H1 (cell line): ENCODE measurements around the gene KISS1R. TPM values are rescaled to one million over a fixed set of nuclear protein-coding genes. Genes with fewer than 3 reads are reported as not detected.

Experiments used
- CTCF ChIA-PET: fragments of 300-600 bp; sonication (Branson Sonifier 250); formaldehyde crosslinking; loops from one replicate; lab custom pipeline; 2021; ENCODE audit not compliant: partially characterized antibody; lab: Charles Lee
- POLR2A ChIA-PET: fragments of 300-600 bp; sonication (Branson Sonifier 250); formaldehyde crosslinking; loops from one replicate; lab custom pipeline; 2021; ENCODE audit warnings: inconsistent platforms; ENCODE audit not compliant: partially characterized antibody; lab: Charles Lee
- DNase-seq, 2 experiments: peaks; one replicate each; pipeline versions ENCODE4 v3.0.0 to v3.0.0-alpha.2; 2010 to 2022; ENCODE audit warnings: low spot score in 2 of 2, low read depth in 1 of 2, mixed read lengths in 1 of 2
- FAIRE-seq: peaks from 2 replicates; lab custom pipeline; 2011; peaks lifted over from hg19 to GRCh38; lab: Jason Lieb, UNC
- H2AFZ ChIP-seq: 2 replicates; pipeline ENCODE4 v1.8.1; 2012; ENCODE audit warnings: low read length, inconsistent platforms
- H2AK5ac ChIP-seq: 2 replicates; pipeline ENCODE4 v1.6.1; 2013; ENCODE audit warnings: low read depth, low read length
- H2BK120ac ChIP-seq: replicated peaks from 2 replicates; pipeline ENCODE3; 2013; ENCODE audit warnings: low read depth, low read length, inconsistent platforms
- H2BK12ac ChIP-seq: 2 replicates; pipeline ENCODE4 v1.6.1; 2013; ENCODE audit warnings: low read depth, low read length
- H2BK15ac ChIP-seq: 2 replicates; pipeline ENCODE4 v1.6.1; 2013; ENCODE audit warnings: low read length
- H2BK20ac ChIP-seq: 2 replicates; pipeline ENCODE4 v1.6.1; 2013; ENCODE audit warnings: low read length
- H2BK5ac ChIP-seq: 2 replicates; pipeline ENCODE4 v1.6.1; 2013; ENCODE audit warnings: low read depth, low read length
- H3K14ac ChIP-seq: 2 replicates; pipeline ENCODE4 v1.6.1; 2013; ENCODE audit warnings: inconsistent platforms; ENCODE audit not compliant: insufficient read length
- H3K18ac ChIP-seq: 2 replicates; pipeline ENCODE4 v1.6.1; 2013; ENCODE audit warnings: low read length; ENCODE audit errors: extremely low read depth
- H3K23ac ChIP-seq: 2 replicates; pipeline ENCODE4 v1.6.1; 2013; ENCODE audit warnings: inconsistent platforms; ENCODE audit not compliant: insufficient read length
- H3K23me2 ChIP-seq: 2 replicates; pipeline ENCODE4 v1.6.1; 2013; ENCODE audit warnings: low read depth, low read length
- H3K27ac ChIP-seq: 2 replicates; pipeline ENCODE4 v1.6.1; 2011; ENCODE audit warnings: low read depth, low read length, inconsistent platforms
- H3K27me3 ChIP-seq, 4 experiments: replicated peaks in 1 of 4; 1 replicate in 1 of 4; 2 replicates in 3 of 4; pipeline versions ENCODE4 v1.6.1 to v1.8.1; 2011 to 2013; ENCODE audit warnings: low read length in 3 of 4, mild to moderate bottlenecking in 3 of 4, inconsistent platforms in 2 of 4, mixed read lengths in 2 of 4, moderate library complexity in 1 of 4; ENCODE audit not compliant: control insufficient read depth in 3 of 4, insufficient read depth in 3 of 4; ENCODE audit errors: extremely low read depth in 1 of 4
- H3K36me3 ChIP-seq, 4 experiments: 2 replicates each; pipeline versions ENCODE4 v1.6.1 to v1.8.1; 2011 to 2013; ENCODE audit warnings: mild to moderate bottlenecking in 4 of 4, low read length in 3 of 4, moderate library complexity in 2 of 4, control low read depth in 1 of 4, inconsistent platforms in 1 of 4; ENCODE audit not compliant: insufficient read depth in 4 of 4, control insufficient read depth in 2 of 4
- H3K4ac ChIP-seq: replicated peaks from 2 replicates; pipeline ENCODE3; 2013; ENCODE audit warnings: low read length, low read depth, mixed read lengths, inconsistent platforms; ENCODE audit not compliant: insufficient read length
- H3K4me1 ChIP-seq, 4 experiments: replicated peaks in 1 of 4; 1 replicate in 1 of 4; 2 replicates in 3 of 4; pipeline versions ENCODE4 v1.6.1 to v1.8.1; 2011 to 2013; ENCODE audit warnings: low read length in 3 of 4, inconsistent platforms in 2 of 4, mixed read lengths in 1 of 4; ENCODE audit not compliant: insufficient read depth in 4 of 4, control insufficient read depth in 3 of 4
- H3K4me2 ChIP-seq, 2 experiments: 2 replicates each; pipeline versions ENCODE4 v1.6.1 to v1.8.1; 2011 to 2013; ENCODE audit warnings: low read depth in 2 of 2, low read length in 2 of 2, control low read depth in 1 of 2, inconsistent platforms in 1 of 2, mild to moderate bottlenecking in 1 of 2; ENCODE audit not compliant: insufficient read depth in 1 of 2
- H3K4me3 ChIP-seq, 4 experiments: fragments of 200-600, 300-600 bp in 1 of 4; sonication (generic), shearing (Covaris generic), sonication (Bioruptor Twin) in 1 of 4; 2 replicates each; pipeline versions ENCODE4 v1.5.1 to v1.8.1; 2011 to 2016; ENCODE audit warnings: low read length in 4 of 4, low read depth in 3 of 4, control low read depth in 2 of 4, inconsistent platforms in 2 of 4, mild to moderate bottlenecking in 2 of 4, mixed read lengths in 1 of 4, moderate library complexity in 1 of 4; ENCODE audit not compliant: insufficient read depth in 2 of 4; ENCODE audit errors: extremely low read depth in 1 of 4
- H3K56ac ChIP-seq: replicated peaks from 2 replicates; pipeline ENCODE3; 2013; ENCODE audit warnings: low read depth, mild to moderate bottlenecking, mixed read lengths, low read length, inconsistent platforms; ENCODE audit not compliant: insufficient read length
- H3K79me1 ChIP-seq: 2 replicates; pipeline ENCODE4 v1.6.1; 2013; ENCODE audit warnings: low read depth, low read length, control low read depth
- H3K79me2 ChIP-seq, 2 experiments: 2 replicates each; pipeline versions ENCODE4 v1.6.1 to v1.8.1; 2012 to 2013; ENCODE audit warnings: low read length in 2 of 2, mild to moderate bottlenecking in 2 of 2, inconsistent platforms in 1 of 2; ENCODE audit not compliant: insufficient read depth in 2 of 2, control insufficient read depth in 1 of 2
- H3K9ac ChIP-seq, 4 experiments: replicated peaks in 1 of 4; 1 replicate in 1 of 4; 2 replicates in 3 of 4; pipeline versions ENCODE4 v1.6.1 to v1.8.1; 2011 to 2013; ENCODE audit warnings: low read depth in 3 of 4, low read length in 3 of 4, control low read depth in 2 of 4, mild to moderate bottlenecking in 2 of 4, moderate library complexity in 2 of 4, inconsistent platforms in 1 of 4; ENCODE audit errors: extremely low read depth in 1 of 4
- H3K9me3 ChIP-seq, 2 experiments: 2 replicates each; pipeline versions ENCODE4 v1.6.1 to v1.8.1; 2012 to 2013; ENCODE audit warnings: mild to moderate bottlenecking in 2 of 2, moderate library complexity in 2 of 2, control low read depth in 1 of 2, inconsistent platforms in 1 of 2, low read depth in 1 of 2, low read length in 1 of 2, mixed read lengths in 1 of 2; ENCODE audit not compliant: insufficient read depth in 2 of 2
- H4K20me1 ChIP-seq, 2 experiments: replicated peaks in 1 of 2; 2 replicates each; pipeline versions ENCODE3 to v1.8.1; 2011 to 2013; ENCODE audit warnings: inconsistent platforms in 2 of 2, low read length in 2 of 2, mild to moderate bottlenecking in 1 of 2; ENCODE audit not compliant: insufficient read depth in 2 of 2, control insufficient read depth in 1 of 2
- H4K5ac ChIP-seq: 2 replicates; pipeline ENCODE4 v1.6.1; 2013; ENCODE audit warnings: low read length, low read depth, mixed read lengths, inconsistent platforms; ENCODE audit not compliant: insufficient read length
- H4K8ac ChIP-seq: 2 replicates; pipeline ENCODE4 v1.8.0; 2013; ENCODE audit warnings: mild to moderate bottlenecking, moderate library complexity, low read length, inconsistent platforms; ENCODE audit not compliant: insufficient read depth; ENCODE audit errors: extremely low read depth
- H4K91ac ChIP-seq: replicated peaks from 2 replicates; pipeline ENCODE3; 2013; ENCODE audit warnings: low read length, mixed read lengths, inconsistent platforms; ENCODE audit not compliant: insufficient read length
- KDM1A ChIP-seq: fragments of 200-600, 300-600 bp; sonication (generic); IDR thresholded peaks from 2 replicates; pipeline ENCODE4 v1.7.1; 2016; ENCODE audit warnings: mild to moderate bottlenecking, low read length, borderline replicate concordance
- POU5F1 ChIP-seq: IDR thresholded peaks from 2 replicates; pipeline ENCODE4 v1.6.1; 2011; ENCODE audit warnings: low read depth, mild to moderate bottlenecking, low read length, moderate library complexity
- WGBS, 2 experiments: shearing (Covaris generic) in 1 of 2; methylation state at CpG; one replicate each; pipeline versions ENCODE4 v1.1.6 to v1.1.7; 2013 to 2015; ENCODE audit warnings: low lambda C conversion rate in 2 of 2, mixed read lengths in 2 of 2, inconsistent platforms in 1 of 2, low coverage in 1 of 2, missing lambda C conversion rate in 1 of 2; ENCODE audit not compliant: insufficient replicate concordance in 2 of 2, insufficient coverage in 1 of 2, insufficient read length in 1 of 2; ENCODE audit errors: extremely low coverage in 1 of 2, missing lambda C conversion rate in 1 of 2; 5-methylcytosine and 5-hydroxymethylcytosine counted together
- polyA plus RNA-seq, 7 experiments: library from polyadenylated mRNA; depleted of rRNA in 3 of 7; stranded (reverse) in 5 of 7; unstranded in 2 of 7; fragments of >200 nt in 5 of 7; fragments of 200-250 nt in 2 of 7; gene quantifications; 1 replicate in 5 of 7; 2 replicates in 1 of 7; 4 replicates in 1 of 7; pipeline versions ENCODE4 v1.2.1 to v1.2.3, GENCODE V29; 2011 to 2013; ENCODE audit warnings: missing spikeins in 2 of 7, mixed read lengths in 2 of 7
- total RNA-seq: library from RNA; stranded (reverse); fragmentation: NEBNext Ultra II Directional; extraction: Animal tissue kit (Norgen Biotek cat#: 25700); gene quantifications from 2 replicates; pipeline ENCODE4 v1.2.1, GENCODE V29; 2021

The KISS1R gene
- total and polyA plus RNA-seq, 2 of the 8 experiments (the other 6 are each of a cell fraction or from before 2014, with no cell fraction given), result 2.3 to 2.7 TPM

GRCh38 chr19:952049-952679 is 35.0 kb downstream of the KISS1R start:
- ChIA-PET CTCF (interaction anchor here (0.6 to 2.3 kb wide), 5 partner anchors 8 to 226 kb away, joined by 3 to 11 read pairs (median 4); no protein-coding TSS in a partner anchor), POLR2A (interaction anchor here (0.7 to 1.9 kb wide), 5 partner anchors 9 to 33 kb away, joined by 3 to 8 read pairs (median 3); no protein-coding TSS in a partner anchor)
- H2BK15ac ChIP-seq, result no peak overlapping the region
- peak overlapping the region; percentile 39; the same call in 1 of the 2 replicates for H2BK12ac ChIP-seq
- H3K4me1 ChIP-seq, result peaks cover 5 to 44% (median 23%) of the 10 kb centered on the region in 4 experiments
- peaks cover 13% of the 10 kb centered on the region for H3K79me1 ChIP-seq
- peak overlapping the region; percentile 71 for H4K5ac ChIP-seq
- H2AFZ ChIP-seq, result no peak overlapping the region
- no peak overlapping the region for H3K14ac ChIP-seq
- peak overlapping the region; percentile 48; the same call in 1 of the 2 replicates for H3K18ac ChIP-seq
- no peak for TF ChIP-seq POU5F1
- TF ChIP-seq KDM1A, result peak; percentile 85; the same call in 1 of the 2 replicates
- H3K27ac ChIP-seq, result peak overlapping the region; percentile 11; the same call in 1 of the 2 replicates
- H3K4ac ChIP-seq, result no peak overlapping the region
- H4K8ac ChIP-seq, result peak overlapping the region; percentile 9
- 93% methylated on average over 12 of the region's 14 CpGs; no CpG with 5 or more reads in 1 of the 2 experiments for WGBS, 2 experiments
- no peaks in the 10 kb centered on the region; the same call in 1 of the 2 replicates for H3K23me2 ChIP-seq
- H3K9ac ChIP-seq, result no peak overlapping the region
- H2AK5ac ChIP-seq, result no peak overlapping the region; the same call in 1 of the 2 replicates
- H2BK20ac ChIP-seq, result no peak overlapping the region
- H3K27me3 ChIP-seq, result no peaks in the 10 kb centered on the region
- peaks cover 0 to 23% of the 10 kb centered on the region in 2 experiments; a peak in 1 of 4 replicates for H3K79me2 ChIP-seq
- H3K56ac ChIP-seq, result no peak overlapping the region
- H3K4me2 ChIP-seq, result peak overlapping the region; percentile 38 to 63; a peak in 3 of 4 replicates
- H3K23ac ChIP-seq, result no peak overlapping the region
- no peak overlapping the region for H4K91ac ChIP-seq
- peak overlapping the region; percentile 75; the same call in 1 of the 2 replicates for H2BK5ac ChIP-seq
- peaks cover 0 to 3% (median 1%) of the 10 kb centered on the region in 4 experiments; a peak in 1 of 8 replicates for H3K36me3 ChIP-seq
- H4K20me1 ChIP-seq, result peaks cover 0 to 6% of the 10 kb centered on the region in 2 experiments
- peak overlapping the region in 3 of 4 experiments; percentile 2 to 51 (median 23); a peak in 1 of 8 replicates for H3K4me3 ChIP-seq
- H3K9me3 ChIP-seq, result no peaks in the 10 kb centered on the region
- DNase-seq (no peak), FAIRE-seq (no peak)
- no peak overlapping the region for H2BK120ac ChIP-seq
